HG03039 (cell line): ENCODE data around the gene SLC9C2.
"Not testable (repeated sequence)": the region's sequence is repeated elsewhere in the genome, so short reads cannot be mapped to it uniquely, and the experiment has no call there.

Source experiments
- ATAC-seq: cut with Tn5 transposase; IDR thresholded peaks from one replicate; pipeline ENCODE4 v1.9.1; 2021; ENCODE audit warnings: mild to moderate bottlenecking, moderate library complexity; ENCODE audit not compliant: unreplicated experiment

Gene SLC9C2

DNA sequence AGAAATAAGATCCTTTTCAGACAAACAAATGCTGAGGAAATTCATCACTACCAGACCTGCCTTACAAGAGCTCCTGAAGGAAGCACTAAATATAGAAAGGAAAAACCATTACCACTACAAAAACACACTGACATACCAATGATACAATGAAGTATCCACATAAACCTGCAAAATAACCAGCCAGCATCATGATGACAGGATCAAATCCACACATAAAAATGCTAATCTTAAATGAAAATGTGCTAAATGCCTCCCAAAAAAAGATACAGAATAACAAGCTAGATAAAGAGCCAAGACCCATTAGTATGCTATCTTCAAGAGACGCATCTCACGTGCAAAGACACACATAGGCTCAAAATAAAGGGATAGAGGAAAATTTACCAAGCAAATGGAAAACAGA, 140.2 kb downstream of the SLC9C2 start:
- ATAC-seq = not testable (repeated sequence)

DNA sequence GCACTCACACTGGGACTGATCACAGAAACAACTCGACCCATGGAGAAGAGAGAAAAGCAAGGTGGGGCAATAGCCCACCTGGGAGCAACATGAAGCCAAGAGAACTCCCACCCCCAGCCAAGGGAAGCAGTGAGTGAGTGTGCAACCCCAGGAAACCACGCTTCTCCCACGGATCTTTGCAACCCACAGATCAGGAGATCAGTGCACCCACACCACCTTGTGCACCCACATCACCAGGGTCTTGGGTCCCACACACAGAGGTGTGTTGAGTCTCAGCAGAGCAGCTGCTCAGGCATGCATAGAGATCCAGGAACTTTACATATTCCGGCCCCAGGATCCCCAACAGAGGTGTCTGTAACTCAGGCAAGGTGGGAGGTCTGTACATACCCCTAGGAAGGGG, 143.0 kb downstream of the SLC9C2 start:
- ATAC-seq = no peak

DNA sequence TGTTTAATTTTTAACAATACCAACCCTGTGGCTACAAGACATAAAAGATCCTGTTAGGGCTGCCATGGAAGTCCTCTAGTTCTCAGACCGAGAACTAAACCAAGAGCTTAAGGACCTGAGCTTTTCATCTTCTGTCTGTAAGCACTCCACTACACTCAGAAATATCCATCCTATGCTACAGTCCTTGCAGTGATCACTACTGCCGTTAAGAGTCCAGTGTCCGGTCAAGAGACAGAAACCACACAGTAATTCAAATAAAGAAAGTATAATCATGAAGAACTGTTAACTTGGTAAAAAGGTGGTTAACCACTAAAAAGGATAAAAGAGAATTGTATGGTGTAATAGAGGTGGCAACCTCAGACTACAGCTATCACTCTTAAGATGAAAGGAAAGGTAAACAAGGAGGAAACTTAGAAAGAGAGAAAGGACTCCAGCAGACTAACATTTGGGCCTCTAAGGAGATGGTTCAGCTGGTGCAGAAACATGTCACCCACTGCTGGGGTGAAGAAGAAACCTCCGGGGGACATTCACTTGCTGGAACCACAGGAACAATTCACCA, 147.8 kb downstream of the SLC9C2 start:
- no peak for ATAC-seq

DNA sequence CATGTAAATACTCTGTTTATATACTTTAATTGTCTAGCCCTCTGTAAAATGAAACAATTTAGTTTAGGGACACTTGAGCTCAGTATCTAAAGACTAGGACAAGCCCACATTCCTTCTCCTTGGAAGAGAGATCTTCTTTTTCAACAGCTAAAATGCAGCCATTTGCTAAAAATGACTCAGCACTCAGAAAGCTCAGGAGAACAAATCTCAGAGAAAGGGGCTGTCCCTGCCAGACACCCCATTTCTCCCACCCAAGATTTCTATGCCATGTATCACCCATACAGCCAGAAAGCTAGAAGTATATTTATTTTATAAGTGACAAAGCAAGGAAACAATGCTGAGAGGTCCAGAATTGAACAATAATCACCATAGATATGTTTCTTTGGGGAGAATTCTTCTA, 148.9 kb downstream of the SLC9C2 start:
- ATAC-seq = no peak

DNA sequence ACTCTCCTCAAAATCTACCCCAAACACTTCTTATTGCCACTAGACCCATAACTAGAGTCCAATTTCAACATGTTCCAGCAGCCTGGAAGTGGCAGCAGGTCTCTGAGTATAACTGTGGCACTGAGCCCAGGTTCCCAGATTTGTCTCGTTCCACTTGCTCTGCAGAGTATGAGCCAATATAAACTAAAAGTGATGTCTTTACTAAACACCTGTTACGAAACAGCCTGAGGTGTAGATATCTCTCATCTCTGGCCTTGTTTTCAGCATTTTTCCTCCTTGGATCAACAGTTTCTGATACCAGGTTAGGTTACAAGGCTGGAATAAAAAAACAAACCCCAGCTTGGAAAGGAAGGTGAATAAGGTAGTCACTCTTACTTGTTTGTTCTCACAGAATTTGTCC, 150.9 kb downstream of the SLC9C2 start:
- ATAC-seq = no peak
